UCSD-AML1 (cell line): ENCODE data around the gene NEK2.
"Not testable (repeated sequence)": the region's sequence is repeated elsewhere in the genome, so short reads cannot be mapped to it uniquely, and the experiment has no call there.

Source experiments
- DNase-seq: peaks from one replicate; lab custom pipeline; 2025; ENCODE audit not compliant: unreplicated experiment; lab: John Stamatoyannopoulos, UW

NEK2 gene

DNA sequence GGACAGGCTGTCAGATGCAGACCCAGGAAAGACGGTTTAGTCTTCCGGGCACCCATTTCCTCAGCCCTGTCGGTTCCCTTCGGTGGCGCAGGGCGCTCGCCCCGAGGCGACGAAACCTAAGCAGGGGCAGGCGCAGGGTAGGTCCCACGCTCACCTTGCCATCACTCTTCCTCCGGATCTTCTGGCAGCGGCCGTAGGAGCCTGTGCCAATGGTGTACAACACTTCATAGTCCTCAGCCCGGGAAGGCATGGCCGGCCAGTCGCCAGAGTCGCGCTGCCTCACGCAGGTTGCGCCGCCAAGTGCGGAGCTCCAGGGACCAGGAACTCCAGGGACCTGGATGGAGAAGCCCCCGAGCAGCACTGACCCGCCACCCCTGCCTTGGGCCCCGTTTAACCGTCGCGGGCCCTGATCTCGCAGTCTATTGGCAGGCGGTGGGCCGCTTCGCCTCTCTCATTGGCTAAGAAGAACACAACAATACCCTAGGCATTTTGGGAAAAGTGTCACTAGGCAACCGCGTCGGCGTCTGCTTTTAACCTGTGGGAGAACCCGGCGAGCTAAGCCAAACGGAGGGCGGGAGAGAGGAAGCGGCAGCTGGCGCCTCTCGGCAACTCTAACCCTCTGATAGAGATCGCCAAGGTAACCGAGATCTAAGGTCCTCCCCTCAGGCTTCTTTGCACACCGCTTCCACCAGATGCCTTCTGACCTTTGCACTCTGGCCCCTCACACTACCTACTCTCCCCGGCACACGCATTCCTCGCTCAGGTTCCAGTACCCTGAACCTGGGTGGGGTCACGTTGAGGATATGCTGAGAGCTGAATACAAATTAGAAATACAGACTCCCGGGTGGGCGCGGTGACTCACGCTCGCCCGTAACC is at the start of gene NEK2:
TSS of gene NEK2 (minus strand) at position 392 of the 876 bp plus-strand sequence. CDS start at position 250, 142 bp downstream.
- peak; percentile 80 for DNase-seq

DNA sequence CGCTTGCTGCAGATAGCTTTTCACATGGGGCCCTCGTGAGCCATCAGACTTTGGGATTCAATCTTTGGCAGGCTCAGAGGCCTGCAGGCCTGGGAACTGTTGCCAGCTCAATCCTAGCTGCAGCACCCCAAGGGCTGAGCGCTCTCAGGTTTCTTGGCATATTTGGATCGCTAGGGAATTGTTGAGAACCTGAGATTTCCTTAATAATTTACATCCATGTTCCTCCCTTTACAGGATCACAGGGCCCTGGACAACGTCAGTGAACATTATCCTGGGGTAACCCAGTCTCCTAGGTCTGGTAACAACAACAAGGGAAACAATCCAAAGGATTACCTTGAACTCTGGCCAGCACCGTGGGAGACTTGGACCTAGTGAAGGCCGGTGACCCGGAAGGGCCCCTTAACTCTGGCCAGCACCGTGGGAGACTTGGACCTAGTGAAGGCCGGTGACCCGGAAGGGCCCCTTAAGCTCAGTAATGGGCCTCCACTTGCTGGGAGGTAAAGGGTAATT is 49.3 kb upstream of the NEK2 start:
- DNase-seq, result no peak

DNA sequence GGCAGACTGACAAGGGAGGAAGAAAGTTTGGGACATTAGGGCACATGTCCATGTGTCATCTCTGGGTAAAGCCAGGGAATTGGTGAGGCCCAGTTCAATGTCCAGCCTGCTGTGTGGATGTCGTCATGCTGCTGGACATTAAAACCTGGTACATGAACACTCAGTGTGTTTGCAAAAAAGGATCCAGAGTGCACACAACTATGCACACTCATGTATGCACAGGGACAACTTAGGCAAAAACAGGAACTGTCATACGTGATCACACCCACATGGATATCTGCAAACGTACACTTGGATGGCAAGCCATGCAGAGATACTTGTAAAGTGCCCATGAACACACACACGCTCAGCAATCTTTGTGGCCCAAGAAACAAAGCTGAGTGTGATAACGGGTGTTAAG is 47.9 kb upstream of the NEK2 start:
- no peak for DNase-seq

DNA sequence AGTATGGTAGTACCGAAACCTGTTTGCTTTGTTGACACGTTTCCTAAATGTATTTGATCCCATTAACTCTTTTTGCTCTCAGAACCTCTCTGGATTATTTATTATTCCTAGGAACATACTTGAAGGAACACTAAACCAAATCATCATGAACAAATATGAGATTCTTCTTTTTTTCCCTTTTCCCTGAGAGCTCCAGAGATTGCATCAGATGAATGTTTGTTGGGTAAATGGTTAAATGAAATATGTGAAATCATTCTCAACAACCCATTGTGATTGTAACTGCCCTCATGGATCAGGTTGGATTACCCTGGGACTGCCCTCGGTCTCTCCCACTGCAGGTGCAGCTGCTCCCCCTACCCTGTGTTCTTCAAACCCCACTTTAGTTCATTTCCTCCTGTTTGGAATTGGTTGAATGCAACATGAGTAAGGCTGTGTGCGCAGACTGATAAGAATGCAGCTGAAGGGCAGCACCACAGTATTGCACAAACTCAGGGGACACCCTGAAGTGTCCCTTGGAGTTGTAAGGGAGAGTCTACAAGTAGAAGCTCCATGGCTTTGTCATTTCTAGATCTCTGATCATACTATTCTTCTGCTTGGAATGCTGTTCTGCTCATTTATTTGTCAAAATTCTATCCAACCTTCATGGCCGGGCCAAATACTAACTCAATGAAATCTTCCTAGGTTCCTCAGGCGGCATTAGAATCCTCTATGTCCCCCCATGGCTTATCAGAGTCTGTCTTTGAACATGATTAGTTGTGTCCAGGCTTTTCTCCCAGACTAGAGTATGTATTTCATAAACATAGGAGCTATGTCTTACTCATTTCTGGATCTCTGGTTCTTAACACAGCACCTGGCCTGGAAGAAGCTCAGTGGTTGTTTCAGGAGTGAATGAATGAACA is 47.1 kb upstream of the NEK2 start:
- no peak for DNase-seq

DNA sequence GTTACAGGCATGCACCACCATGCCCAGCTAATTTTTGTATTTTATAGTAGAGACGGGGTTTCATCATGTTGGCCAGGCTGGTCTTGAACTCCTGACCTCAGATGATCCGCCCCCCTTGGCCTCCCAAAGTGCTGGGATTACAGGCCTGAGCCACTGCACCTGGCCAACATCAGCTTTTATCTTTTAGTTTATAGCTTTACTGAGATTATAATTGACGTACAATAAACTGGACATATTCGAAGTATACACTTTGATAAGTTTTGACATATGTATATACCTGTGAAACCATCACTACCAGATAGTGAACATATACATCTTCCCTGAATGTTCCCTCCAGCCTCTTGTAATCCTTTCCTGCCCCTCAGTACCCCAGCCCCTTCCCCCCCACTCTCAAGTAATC is 41.1 kb upstream of the NEK2 start:
- not testable (repeated sequence) for DNase-seq

DNA sequence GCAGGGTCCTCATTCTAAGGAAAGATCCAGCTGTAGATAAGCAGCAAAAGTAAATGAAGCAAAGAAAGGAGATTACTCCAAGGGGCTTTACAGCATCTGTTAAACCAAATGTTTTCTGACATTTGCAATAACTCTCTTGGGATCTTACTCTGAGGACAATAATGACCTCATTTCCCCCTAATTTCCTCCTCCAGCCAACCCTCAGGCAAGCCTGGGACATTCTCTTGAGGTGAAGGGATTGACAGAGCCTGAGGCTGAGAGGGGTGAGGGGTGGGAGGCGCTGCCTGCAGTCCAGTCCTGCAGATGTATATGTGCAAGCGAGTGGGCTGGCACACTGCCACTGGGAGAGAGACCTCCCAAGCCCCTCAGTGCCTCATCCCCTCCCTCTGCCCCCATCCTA is 40.5 kb upstream of the NEK2 start:
- DNase-seq, result no peak

DNA sequence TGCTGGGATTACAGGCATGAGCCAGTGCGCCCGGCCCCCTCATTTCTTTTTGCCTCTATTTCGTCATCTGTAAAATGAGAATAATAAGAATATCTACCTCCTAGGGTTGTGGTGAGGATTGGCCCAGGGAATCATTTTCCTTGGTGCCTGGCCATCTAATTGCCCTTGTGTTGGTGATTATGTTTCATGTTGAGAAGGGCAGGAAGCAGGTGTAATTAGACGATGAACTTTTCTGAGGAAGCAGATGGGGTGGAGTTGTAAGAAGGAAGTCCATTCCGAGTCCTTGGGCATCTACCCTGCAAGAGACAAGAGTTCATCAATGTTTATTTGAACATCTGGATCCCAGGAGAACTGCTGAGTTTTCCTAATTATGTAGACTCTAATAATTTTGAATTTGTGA is 38.7 kb upstream of the NEK2 start:
- DNase-seq, result no peak

DNA sequence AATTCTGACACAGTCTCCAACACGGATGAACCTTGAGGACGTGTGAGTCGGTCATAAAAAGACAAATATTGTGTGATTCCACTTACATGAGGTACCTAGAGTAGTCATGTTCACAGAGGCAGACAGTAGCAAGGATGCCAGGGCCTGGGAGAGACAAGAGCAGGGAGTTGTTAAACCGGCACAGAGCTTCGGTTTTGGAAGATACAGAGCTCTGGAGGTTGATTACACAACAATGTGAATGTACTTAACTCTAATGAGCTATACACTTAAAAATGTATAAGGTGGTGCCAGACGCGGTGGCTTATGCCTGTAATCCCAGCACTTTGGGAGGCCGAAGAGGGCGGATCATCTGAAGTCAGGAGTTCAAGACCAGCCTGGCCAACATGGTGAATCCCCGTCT is 37.8 kb upstream of the NEK2 start:
- DNase-seq, result no peak

DNA sequence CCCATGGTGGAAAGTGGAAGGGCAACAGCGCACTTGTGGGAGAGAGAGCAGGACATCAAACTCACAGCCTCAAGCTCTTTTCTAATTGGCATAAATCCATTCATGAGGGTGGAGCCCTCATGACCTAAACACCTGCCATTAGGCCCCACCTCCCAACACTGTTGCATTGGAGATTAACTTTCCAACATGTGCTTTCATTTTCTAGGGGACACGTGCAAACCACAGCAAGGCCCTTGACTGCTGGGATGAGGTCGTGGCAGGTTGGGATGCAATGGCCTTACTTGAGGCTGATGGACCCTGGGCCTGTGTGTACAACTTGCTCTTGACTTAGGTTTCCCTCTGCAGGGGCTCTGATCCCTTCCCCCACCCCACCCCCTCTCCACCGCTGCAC is 35.9 kb upstream of the NEK2 start:
- DNase-seq, result no peak

DNA sequence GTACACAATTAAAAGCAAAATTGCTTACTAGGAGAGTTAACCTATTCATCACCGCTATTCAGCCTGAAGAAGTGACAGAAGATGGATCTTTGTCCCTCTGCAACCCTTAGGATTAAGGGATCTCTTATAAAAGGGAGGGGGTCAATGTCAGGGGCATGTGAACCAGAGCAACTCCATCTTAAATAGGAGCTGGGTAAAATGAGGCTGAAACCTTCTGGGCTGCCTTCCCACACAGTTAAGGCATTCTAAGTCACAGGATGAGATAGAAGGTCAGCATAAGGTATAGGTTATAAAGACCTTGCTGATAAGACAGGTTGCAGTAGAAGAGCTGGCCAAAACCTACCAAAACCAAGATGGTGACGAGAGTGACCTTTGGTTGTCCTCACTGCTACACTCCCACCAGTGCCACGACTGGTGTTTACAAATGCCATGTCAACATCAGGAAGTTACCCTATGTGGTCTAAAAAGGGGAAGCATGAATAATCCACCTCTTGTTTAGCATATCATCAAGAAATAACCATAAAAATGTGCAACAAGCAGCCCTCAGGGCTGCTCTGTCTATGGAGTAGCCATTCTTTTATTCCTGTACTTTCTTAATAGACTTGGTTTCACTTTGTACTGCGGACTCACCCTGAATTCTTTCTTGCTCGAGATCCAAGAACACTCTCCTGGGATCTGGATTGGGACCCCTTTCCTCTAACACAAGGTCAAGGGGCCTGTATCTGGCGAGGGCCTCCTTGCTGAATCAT is 35.3 kb upstream of the NEK2 start:
- DNase-seq, result no peak

DNA sequence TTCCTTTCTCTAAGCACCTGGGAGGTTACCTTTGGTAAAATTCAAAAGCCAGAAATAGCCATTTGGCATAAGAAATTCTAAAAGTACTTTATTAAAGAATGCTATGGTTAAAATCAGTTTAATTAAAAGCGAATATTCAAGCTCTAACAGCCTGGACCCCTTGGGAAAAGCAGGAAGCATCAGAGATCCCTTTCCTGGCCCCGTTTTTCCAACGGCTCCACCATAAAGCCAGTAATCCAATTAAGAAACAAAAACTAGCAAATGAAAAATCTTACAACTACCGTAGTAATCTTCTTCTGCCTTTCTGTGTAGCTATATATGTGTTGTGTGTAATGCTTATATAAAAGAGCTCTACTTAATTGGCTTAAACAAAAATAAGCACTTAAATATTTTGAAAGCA is 33.5 kb upstream of the NEK2 start:
- no peak for DNase-seq

DNA sequence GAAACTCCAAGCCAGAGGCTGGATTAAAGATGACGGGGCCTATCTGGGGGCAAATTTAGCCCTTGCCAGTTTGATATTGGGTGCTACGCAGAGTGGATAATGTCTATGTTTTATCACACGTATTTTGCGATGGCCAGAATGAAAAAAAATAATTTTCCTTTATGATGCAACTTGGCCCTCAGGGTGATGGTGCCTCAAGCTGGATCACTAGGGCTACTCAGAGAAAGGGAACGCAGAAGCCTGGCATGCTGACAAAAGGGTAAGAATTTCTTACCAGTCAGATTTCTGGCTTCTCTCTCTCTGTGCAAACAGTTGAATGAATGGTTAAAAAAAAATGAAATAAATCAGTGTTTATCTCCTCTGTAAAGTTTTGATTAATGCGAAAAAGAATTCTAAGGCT is 32.6 kb upstream of the NEK2 start:
- no peak for DNase-seq

DNA sequence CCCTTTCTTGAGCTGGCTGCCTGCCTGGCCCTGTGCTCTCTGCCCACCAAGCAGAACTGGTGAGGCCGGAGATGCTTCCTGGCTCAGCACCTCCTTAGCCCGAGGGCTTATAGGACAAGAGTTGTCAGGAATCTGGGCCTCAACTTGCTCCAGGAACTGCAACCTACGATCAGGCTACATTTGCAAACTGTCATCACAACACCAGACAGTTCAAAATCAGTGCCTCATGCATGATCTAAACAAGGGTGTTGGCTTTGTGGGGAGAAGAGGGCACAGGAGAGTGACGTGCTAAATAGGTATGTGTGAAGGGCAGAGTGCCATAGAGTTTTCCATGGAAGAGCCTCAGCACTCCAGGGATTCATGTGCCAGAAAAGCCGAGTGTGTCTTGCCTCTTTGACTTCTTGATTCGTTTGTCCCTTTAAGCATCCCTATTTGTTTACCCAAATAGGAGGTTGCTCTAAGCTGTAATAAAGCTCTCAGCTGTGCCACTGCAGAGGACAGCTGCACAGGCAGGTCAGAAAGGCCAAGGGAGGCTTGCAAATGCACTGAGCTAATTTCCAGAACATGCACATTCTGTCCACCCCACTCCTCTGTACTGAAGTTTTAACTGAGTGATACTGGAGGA is 30.2 kb upstream of the NEK2 start:
- DNase-seq, result no peak

DNA sequence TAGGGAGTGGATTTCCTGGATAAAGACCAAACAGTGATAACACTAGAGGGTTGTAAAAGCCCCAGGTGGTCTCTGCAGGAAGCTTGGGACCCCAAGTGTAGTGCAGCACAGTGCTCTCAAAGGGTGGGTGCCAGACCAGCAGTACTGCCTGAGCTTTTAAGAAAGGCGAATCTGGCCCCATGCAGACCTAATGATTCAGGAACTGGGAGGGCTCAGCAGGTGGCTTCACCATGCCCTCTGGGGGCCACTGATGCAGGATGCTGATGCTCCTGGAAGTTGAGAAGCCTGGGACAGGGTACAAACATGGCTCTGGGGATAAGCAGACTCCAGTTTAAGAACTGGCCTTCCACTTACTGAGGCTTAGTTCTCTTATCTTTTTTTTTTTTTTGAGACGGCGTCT is 29.1 kb upstream of the NEK2 start:
- no peak for DNase-seq

DNA sequence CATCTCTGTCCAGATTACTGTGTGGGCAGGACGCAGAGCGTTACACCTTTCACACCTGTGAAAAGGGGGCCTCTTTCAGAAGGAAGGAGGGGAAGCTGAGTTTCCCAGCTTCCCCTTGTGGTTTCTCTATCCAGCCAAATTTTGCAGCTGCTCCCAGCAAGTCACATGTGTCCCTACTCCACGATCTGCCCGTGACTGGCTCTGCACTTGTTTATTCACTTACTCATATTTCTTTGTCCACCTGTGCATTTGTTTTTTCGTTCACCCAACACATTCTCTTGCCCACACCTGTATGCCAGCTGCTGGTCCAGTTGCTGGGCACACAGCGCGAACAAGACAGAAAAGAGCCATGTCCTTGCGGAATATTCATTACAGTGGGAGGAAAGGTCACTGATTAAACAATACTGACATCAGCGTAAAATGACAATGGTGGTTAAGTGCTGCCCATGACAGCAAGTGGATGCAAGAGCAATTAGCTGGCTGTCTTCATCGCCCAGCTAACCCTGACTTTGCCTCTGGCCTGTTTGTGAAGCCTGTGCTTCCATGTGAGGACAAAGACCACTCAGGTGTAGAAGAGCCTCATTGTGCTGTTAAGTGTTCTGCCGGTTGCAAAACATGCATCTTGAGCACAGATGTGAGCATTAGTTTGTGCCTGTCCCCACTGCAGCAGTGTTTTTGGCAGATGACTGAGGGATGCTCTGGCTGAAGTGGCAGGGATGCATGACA is 28.6 kb upstream of the NEK2 start:
- DNase-seq, result no peak

DNA sequence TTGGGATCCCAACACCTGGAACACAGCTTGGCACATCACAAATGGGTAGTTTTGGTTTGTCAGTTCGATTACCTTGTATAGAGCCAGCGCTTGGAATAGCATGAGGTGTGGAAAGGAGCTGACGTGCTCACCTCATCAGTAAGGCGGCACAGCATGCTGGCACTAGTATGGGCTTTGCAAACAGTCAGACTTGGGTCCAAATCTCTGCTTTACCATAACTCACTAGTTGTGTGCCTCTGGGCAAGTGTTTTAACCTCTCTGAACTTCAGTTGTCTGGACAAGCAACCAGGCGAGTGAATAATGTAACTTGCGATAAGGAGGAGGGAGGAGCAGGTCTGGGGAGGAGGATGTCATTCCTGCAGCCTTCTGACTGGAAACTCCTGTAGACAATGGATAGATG is 26.3 kb upstream of the NEK2 start:
- DNase-seq, result no peak

DNA sequence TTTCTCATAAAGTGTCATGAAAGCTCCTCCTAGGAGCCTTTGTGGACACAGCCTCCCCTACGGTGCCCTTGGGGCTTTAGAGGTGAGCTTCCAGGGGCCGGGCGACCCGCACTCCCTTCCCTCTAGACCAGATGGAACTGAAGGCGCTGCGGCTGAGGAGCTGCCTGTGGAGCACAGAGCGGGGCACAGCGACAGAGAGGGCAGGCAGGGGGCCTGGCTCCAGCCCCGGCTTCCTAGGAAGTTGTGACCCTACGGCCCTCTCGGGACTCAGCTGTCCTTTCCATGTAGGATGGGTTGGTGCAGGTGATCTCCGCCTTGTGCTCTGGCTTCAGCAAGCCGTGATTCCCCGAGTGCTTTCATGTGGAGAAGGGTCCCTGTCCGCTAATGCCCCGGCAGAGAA is 23.6 kb upstream of the NEK2 start:
- no peak for DNase-seq

DNA sequence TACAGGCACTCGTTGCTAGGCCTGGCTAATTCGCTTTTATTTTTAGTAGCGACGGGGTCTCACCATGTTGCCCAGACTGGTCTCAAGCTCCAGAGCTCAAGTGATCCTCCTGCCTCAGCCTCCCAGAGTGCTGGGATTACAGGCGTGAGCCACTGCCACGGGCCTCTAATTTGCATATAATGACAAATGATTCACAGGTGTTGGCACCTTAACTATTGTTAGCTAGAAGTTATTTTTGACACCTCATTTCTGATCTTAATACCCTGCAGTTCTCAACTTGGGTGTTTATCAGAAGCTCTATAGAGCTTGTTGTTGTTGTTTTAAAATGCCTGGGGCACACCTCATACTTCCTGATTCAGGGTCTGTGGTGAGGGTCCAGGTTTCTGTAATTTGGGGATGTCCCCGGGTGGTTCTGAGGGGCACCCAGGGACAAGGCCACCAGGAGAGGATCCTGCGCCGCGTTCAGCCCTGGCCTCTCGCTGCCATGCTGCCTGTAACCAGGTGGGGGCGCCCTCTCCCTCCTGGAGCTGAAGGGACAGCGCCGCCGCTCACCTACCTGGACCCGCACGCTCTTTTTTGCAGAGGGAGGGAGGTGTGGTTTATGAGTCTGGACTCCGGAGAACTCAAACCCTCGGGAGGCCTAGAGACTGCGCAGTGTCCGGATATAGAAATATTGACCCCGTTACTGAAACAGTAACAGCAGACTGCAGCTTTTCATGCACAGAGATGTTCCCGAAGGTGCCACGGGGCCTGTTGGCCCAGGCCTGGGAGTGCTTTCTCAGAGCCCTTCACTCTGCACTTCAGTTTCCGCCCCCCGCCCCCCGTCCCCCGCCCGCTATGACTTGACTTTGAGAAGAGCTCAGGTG is 23.0 kb upstream of the NEK2 start:
- peak; percentile 73 for DNase-seq

DNA sequence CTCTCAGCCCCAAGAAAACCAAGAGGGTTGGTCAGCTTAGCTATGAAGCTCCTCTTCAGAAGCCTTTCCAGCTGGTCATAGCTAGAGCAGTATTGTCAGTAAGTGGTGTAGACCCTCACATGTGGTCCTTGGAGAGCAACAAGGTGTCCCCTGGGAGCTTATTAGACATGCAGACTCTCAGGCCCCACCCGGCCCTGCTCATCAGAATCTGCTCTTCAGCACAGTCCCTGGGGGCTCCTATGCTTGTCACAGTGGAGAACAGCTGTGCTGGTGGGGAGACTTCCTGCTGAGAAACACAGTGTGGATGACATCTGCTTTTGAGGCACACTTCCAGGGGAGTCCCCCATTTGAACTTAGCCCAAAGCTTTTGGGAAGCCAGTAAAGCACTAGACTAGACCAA is 21.9 kb upstream of the NEK2 start:
- no peak for DNase-seq
